Natural killer cell (primary cell): Measurements from ENCODE around the gene FAM136A. TPM values are rescaled to one million over a fixed set of nuclear protein-coding genes. Genes with fewer than 3 reads are reported as not detected.

Source experiments
- ATAC-seq, 3 donors: fragments of 150-1000 bp in 2 of 3; fragments of 200-7000 bp in 1 of 3; cut with Tn5 transposase; 1 replicate in 1 of 3; 2 replicates in 2 of 3; pipeline ENCODE4 v1.10.0; 2021; ENCODE audit warnings: mild to moderate bottlenecking in 2 of 3, moderate library complexity in 2 of 3
- DNase-seq, 2 donors: peaks; one replicate each; pipeline versions ENCODE4 v3.0.0 to v3.0.0-alpha.2; 2013 to 2021; ENCODE audit warnings: mixed read lengths in 1 of 2
- H3K27ac ChIP-seq: one replicate; pipeline ENCODE4 v1.5.1; 2013; ENCODE audit warnings: mild to moderate bottlenecking, low read length
- H3K27me3 ChIP-seq: one replicate; pipeline ENCODE4 v1.6.1; 2013; ENCODE audit warnings: low read length; ENCODE audit not compliant: control insufficient read depth, insufficient read depth
- H3K36me3 ChIP-seq: one replicate; pipeline ENCODE4 v1.6.1; 2013; ENCODE audit warnings: low read length; ENCODE audit not compliant: control insufficient read depth, insufficient read depth
- H3K4me1 ChIP-seq: one replicate; pipeline ENCODE4 v1.6.1; 2013; ENCODE audit warnings: low read length; ENCODE audit not compliant: control insufficient read depth, insufficient read depth
- H3K4me3 ChIP-seq: one replicate; pipeline ENCODE4 v1.5.1; 2013; ENCODE audit warnings: low read length
- H3K9me3 ChIP-seq: one replicate; pipeline ENCODE4 v1.6.1; 2013; ENCODE audit warnings: low read length; ENCODE audit not compliant: control insufficient read depth, insufficient read depth
- H3K27ac Mint-ChIP-seq, 2 donors: one replicate each; pipeline ENCODE4 v1.8.0; 2022; ENCODE audit warnings: mild to moderate bottlenecking in 2 of 2, mixed read lengths in 2 of 2, moderate library complexity in 1 of 2
- H3K27me3 Mint-ChIP-seq, 2 donors: one replicate each; pipeline ENCODE4 v1.8.0; 2022; ENCODE audit warnings: low read depth in 2 of 2, mixed read lengths in 2 of 2
- H3K36me3 Mint-ChIP-seq: one replicate; pipeline ENCODE4 v1.8.0; 2022; ENCODE audit warnings: mixed read lengths
- H3K4me1 Mint-ChIP-seq, 2 donors: one replicate each; pipeline ENCODE4 v1.8.0; 2022; ENCODE audit warnings: mixed read lengths in 2 of 2
- H3K4me3 Mint-ChIP-seq: one replicate; pipeline ENCODE4 v1.8.0; 2022; ENCODE audit warnings: mild to moderate bottlenecking, moderate library complexity, mixed read lengths
- H3K9me3 Mint-ChIP-seq, 2 donors: one replicate each; pipeline ENCODE4 v1.8.0; 2022; ENCODE audit warnings: mixed read lengths in 2 of 2
- CTCF ChIP-seq: fragments of 200-600 bp; IDR thresholded peaks from one replicate; pipeline ENCODE4 v1.8.0; 2022; ENCODE audit warnings: antibody characterized with exemption
- WGBS: methylation state at CpG from one replicate; pipeline ENCODE4 v1.1.7; 2013; ENCODE audit warnings: missing lambda C conversion rate; ENCODE audit not compliant: insufficient coverage; 5-methylcytosine and 5-hydroxymethylcytosine counted together
- intact Hi-C: fragments of 100-400 bp; cut with micrococcal nuclease; formaldehyde crosslinking; loops from one replicate; pipeline ENCODE4 v1.14.2; 2022
- total RNA-seq, 4 donors: library from RNA; stranded (reverse); fragments of 120-200 nt in 1 of 4; gene quantifications; one replicate each; pipeline versions ENCODE4 v1.2.3 to v1.2.4, GENCODE V29; 2013 to 2022

The FAM136A gene
- total RNA-seq, 3 donors from 2014 or later (not counting 1 experiment from before 2014, with no cell fraction given): 32.5 to 38.3 (median 36.6) TPM

GRCh38 chr2:70344195-70344594 is 42.3 kb upstream of the FAM136A start:
- WGBS: 39% methylated on average over 1 of the region's 1 CpG
- no peaks in the 10 kb centered on the region for H3K36me3 Mint-ChIP-seq
- peaks cover 0 to 6% of the 10 kb centered on the region in 2 donors for H3K4me1 Mint-ChIP-seq
- intact Hi-C loops: no loop called here
- no peak overlapping the region for H3K4me3 Mint-ChIP-seq
- H3K36me3 ChIP-seq: no peaks in the 10 kb centered on the region
- H3K4me1 ChIP-seq: no peaks in the 10 kb centered on the region
- ATAC-seq (no peak), DNase-seq (no peak)
- H3K9me3 Mint-ChIP-seq: no peaks in the 10 kb centered on the region
- no peak overlapping the region for H3K27ac ChIP-seq
- no peaks in the 10 kb centered on the region for H3K9me3 ChIP-seq
- H3K4me3 ChIP-seq: no peak overlapping the region
- H3K27me3 ChIP-seq: peaks cover 3% of the 10 kb centered on the region
- H3K27ac Mint-ChIP-seq: no peak overlapping the region
- TF ChIP-seq CTCF: no peak
- peaks cover 14 to 21% of the 10 kb centered on the region in 2 donors for H3K27me3 Mint-ChIP-seq

GRCh38 chr2:70341477-70341765 is 39.6 kb upstream of the FAM136A start:
- H3K4me1 ChIP-seq: no peaks in the 10 kb centered on the region
- DNase-seq (no peak), ATAC-seq (no peak)
- no peaks in the 10 kb centered on the region for H3K36me3 ChIP-seq
- H3K9me3 ChIP-seq: no peaks in the 10 kb centered on the region
- TF ChIP-seq CTCF: peak; percentile 6
- Mint-ChIP-seq H3K4me1 (peaks cover 0 to 6% of the 10 kb centered on the region in 2 donors), H3K4me3 (no peak overlapping the region), H3K27ac (no peak overlapping the region), H3K9me3 (no peaks in the 10 kb centered on the region), H3K36me3 (no peaks in the 10 kb centered on the region), H3K27me3 (peaks cover 0 to 17% of the 10 kb centered on the region in 2 donors)
- H3K27me3 ChIP-seq: no peaks in the 10 kb centered on the region
- no peak overlapping the region for H3K27ac ChIP-seq
- H3K4me3 ChIP-seq: no peak overlapping the region
- intact Hi-C loops: loop anchor here (1.0 kb wide), 2 partner anchors 276 to 307 kb away; no protein-coding TSS in a partner anchor

- Histone ChIP-seq H3K9me3 (no peaks in the 10 kb centered on the region), H3K27ac (no peak overlapping the region), H3K36me3 (no peaks in the 10 kb centered on the region), H3K4me3 (no peak overlapping the region), H3K27me3 (no peaks in the 10 kb centered on the region), H3K4me1 (no peaks in the 10 kb centered on the region)
- H3K27ac Mint-ChIP-seq: no peak overlapping the region
- DNase-seq (peak; percentile 24 to 71), ATAC-seq (peak; percentile 64 to 76 (median 68))
- peaks cover 0 to 16% of the 10 kb centered on the region in 2 donors for H3K27me3 Mint-ChIP-seq
- no peak overlapping the region for H3K4me3 Mint-ChIP-seq
- WGBS: 11% methylated on average over 6 of the region's 7 CpGs
- intact Hi-C loops: loop anchor here (1.0 kb wide), 2 partner anchors 276 to 307 kb away; no protein-coding TSS in a partner anchor
- peak; percentile 77 for TF ChIP-seq CTCF
- H3K9me3 Mint-ChIP-seq: no peaks in the 10 kb centered on the region
- no peaks in the 10 kb centered on the region for H3K36me3 Mint-ChIP-seq
- H3K4me1 Mint-ChIP-seq: peaks cover 0 to 6% of the 10 kb centered on the region in 2 donors
Observed at GRCh38 chr2:70340761-70341476, 39.1 kb upstream of the FAM136A start.

GRCh38 chr2:70340075-70340474 is 38.2 kb upstream of the FAM136A start:
- no peaks in the 10 kb centered on the region for H3K36me3 Mint-ChIP-seq
- H3K27me3 Mint-ChIP-seq: peaks cover 0 to 13% of the 10 kb centered on the region in 2 donors
- Histone ChIP-seq H3K9me3 (no peaks in the 10 kb centered on the region), H3K4me1 (no peaks in the 10 kb centered on the region), H3K27me3 (no peaks in the 10 kb centered on the region), H3K27ac (no peak overlapping the region), H3K4me3 (no peak overlapping the region), H3K36me3 (no peaks in the 10 kb centered on the region)
- intact Hi-C loops: no loop called here
- no peaks in the 10 kb centered on the region for H3K9me3 Mint-ChIP-seq
- no peak for ATAC-seq
- 69% methylated on average over 4 of the region's 4 CpGs for WGBS
- H3K4me3 Mint-ChIP-seq: no peak overlapping the region
- H3K27ac Mint-ChIP-seq: no peak overlapping the region
- H3K4me1 Mint-ChIP-seq: peaks cover 0 to 6% of the 10 kb centered on the region in 2 donors
- no peak for TF ChIP-seq CTCF
- DNase-seq: no peak
